OCI-LY1 (cell line): ENCODE measurements around the gene STT3B.

ENCODE experiments used
- H2AFZ ChIP-seq: fragments of 200-600 bp; sonication (generic), shearing (Covaris generic); 2 replicates; pipeline ENCODE4 v1.6.0; 2014; ENCODE audit warnings: antibody characterized with exemption, mild to moderate bottlenecking, low read length
- H3F3A ChIP-seq: fragments of 200-600 bp; sonication (generic), shearing (Covaris generic); 2 replicates; pipeline ENCODE4 v1.6.0; 2014; ENCODE audit warnings: mild to moderate bottlenecking, antibody characterized with exemption, low read length, moderate library complexity; ENCODE audit not compliant: insufficient read depth
- H3K27ac ChIP-seq: fragments of 200-600 bp; sonication (generic); 2 replicates; pipeline ENCODE4 v1.5.1; 2014; ENCODE audit warnings: low read length, mixed run types, mild to moderate bottlenecking, low read depth; ENCODE audit not compliant: poor library complexity, severe bottlenecking
- H3K27me3 ChIP-seq: fragments of 200-600 bp; sonication (generic); 2 replicates; pipeline ENCODE4 v1.6.0; 2014; ENCODE audit warnings: antibody characterized with exemption, mild to moderate bottlenecking, low read length, moderate library complexity; ENCODE audit not compliant: insufficient read depth
- H3K36me3 ChIP-seq: fragments of 200-600 bp; sonication (generic); 2 replicates; pipeline ENCODE4 v1.6.1; 2014; ENCODE audit warnings: mild to moderate bottlenecking, antibody characterized with exemption, low read length, moderate library complexity, mixed read lengths; ENCODE audit not compliant: insufficient read depth
- H3K4me1 ChIP-seq: fragments of 200-600 bp; sonication (generic); 2 replicates; pipeline ENCODE4 v1.5.1; 2014; ENCODE audit warnings: mild to moderate bottlenecking, low read length, moderate library complexity; ENCODE audit not compliant: insufficient read depth, severe bottlenecking
- H3K4me2 ChIP-seq: fragments of 200-600 bp; sonication (generic), shearing (Covaris generic); 2 replicates; pipeline ENCODE4 v1.6.1; 2014; ENCODE audit warnings: low read length
- H3K4me3 ChIP-seq: fragments of 200-600 bp; sonication (generic); 2 replicates; pipeline ENCODE4 v1.5.1; 2014; ENCODE audit warnings: low read length, low read depth, mild to moderate bottlenecking, mixed read lengths; ENCODE audit not compliant: poor library complexity, severe bottlenecking
- H3K79me2 ChIP-seq: fragments of 200-600 bp; shearing (Covaris generic); 2 replicates; pipeline ENCODE4 v1.6.1; 2016; ENCODE audit warnings: mixed run types, low read length, mixed read lengths; ENCODE audit not compliant: insufficient read depth
- H3K9ac ChIP-seq: fragments of 200-600 bp; sonication (generic), shearing (Covaris generic); 2 replicates; pipeline ENCODE4 v1.6.1; 2014; ENCODE audit warnings: mild to moderate bottlenecking, low read length, mixed read lengths
- H3K9me2 ChIP-seq: fragments of 200-600 bp; sonication (generic), shearing (Covaris generic); 2 replicates; pipeline ENCODE4 v1.6.1; 2014; ENCODE audit warnings: low read depth, mild to moderate bottlenecking, low read length, mixed read lengths
- H3K9me3 ChIP-seq: fragments of 200-600 bp; shearing (Covaris generic); 2 replicates; pipeline ENCODE4 v1.6.1; 2014; ENCODE audit warnings: low read length, mixed read lengths
- H4K20me1 ChIP-seq: fragments of 200-600 bp; sonication (generic), shearing (Covaris generic); 2 replicates; pipeline ENCODE4 v1.6.0; 2016; ENCODE audit warnings: mild to moderate bottlenecking, low read length; ENCODE audit not compliant: insufficient read depth
- EZH2 ChIP-seq: fragments of 200-600 bp; sonication (generic), shearing (Covaris generic); IDR thresholded peaks from 2 replicates; pipeline ENCODE4 v1.8.0; 2017; ENCODE audit warnings: borderline replicate concordance, mixed run types, mild to moderate bottlenecking, antibody characterized with exemption, low read length, moderate library complexity, mixed read lengths
- TF ChIP-seq, protein P1 (sequence below): fragments of 200-600 bp; sonication (generic), shearing (Covaris generic); IDR thresholded peaks from 2 replicates; pipeline ENCODE4 v1.5.1; 2017; ENCODE audit warnings: mild to moderate bottlenecking, antibody characterized with exemption, low read length, moderate library complexity, mixed read lengths

Gene STT3B

GRCh38 chr3:31659246-31659645 lies 126.5 kb downstream of the STT3B start:
- Histone ChIP-seq H3K9me3 (peaks cover 12% of the 10 kb centered on the region; the same call in 1 of the 2 replicates), H3K27ac (no peak overlapping the region), H2AFZ (no peak overlapping the region), H3K4me1 (no peaks in the 10 kb centered on the region), H3K27me3 (no peaks in the 10 kb centered on the region), H3K4me2 (no peak overlapping the region), H3K9ac (no peak overlapping the region), H4K20me1 (no peaks in the 10 kb centered on the region), H3F3A (no peaks in the 10 kb centered on the region), H3K79me2 (no peaks in the 10 kb centered on the region), H3K4me3 (no peak overlapping the region), H3K36me3 (peaks cover 95% of the 10 kb centered on the region), H3K9me2 (no peaks in the 10 kb centered on the region)
- TF ChIP-seq, protein P1, sequence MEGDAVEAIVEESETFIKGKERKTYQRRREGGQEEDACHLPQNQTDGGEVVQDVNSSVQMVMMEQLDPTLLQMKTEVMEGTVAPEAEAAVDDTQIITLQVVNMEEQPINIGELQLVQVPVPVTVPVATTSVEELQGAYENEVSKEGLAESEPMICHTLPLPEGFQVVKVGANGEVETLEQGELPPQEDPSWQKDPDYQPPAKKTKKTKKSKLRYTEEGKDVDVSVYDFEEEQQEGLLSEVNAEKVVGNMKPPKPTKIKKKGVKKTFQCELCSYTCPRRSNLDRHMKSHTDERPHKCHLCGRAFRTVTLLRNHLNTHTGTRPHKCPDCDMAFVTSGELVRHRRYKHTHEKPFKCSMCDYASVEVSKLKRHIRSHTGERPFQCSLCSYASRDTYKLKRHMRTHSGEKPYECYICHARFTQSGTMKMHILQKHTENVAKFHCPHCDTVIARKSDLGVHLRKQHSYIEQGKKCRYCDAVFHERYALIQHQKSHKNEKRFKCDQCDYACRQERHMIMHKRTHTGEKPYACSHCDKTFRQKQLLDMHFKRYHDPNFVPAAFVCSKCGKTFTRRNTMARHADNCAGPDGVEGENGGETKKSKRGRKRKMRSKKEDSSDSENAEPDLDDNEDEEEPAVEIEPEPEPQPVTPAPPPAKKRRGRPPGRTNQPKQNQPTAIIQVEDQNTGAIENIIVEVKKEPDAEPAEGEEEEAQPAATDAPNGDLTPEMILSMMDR = no peak
- no peak for TF ChIP-seq EZH2

DNA sequence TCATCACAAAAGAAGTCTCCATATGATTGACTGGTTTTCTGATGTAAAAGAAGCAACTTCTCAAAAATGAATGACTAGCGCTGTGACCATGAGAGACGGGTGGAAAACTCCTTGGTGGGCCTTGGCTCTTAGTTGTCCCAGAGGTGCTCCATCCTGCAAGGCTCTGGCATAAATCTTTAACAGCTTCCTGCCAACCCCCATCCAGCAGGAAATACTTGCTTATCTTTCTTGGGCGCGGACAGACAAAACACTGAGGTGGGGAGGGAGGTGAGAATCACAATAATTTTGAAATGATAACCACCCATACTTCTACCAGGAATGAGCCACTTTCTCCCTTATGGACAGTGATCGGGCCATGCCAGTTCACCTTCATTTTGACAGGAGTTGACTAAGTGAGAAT lies 128.6 kb downstream of the STT3B start:
- no peaks in the 10 kb centered on the region for H3K9me2 ChIP-seq
- no peaks in the 10 kb centered on the region for H3K79me2 ChIP-seq
- H4K20me1 ChIP-seq = no peaks in the 10 kb centered on the region
- no peak overlapping the region for H3K4me3 ChIP-seq
- H3K27ac ChIP-seq = no peak overlapping the region
- no peak overlapping the region for H2AFZ ChIP-seq
- peaks cover 6% of the 10 kb centered on the region; the same call in 1 of the 2 replicates for H3K9me3 ChIP-seq
- no peaks in the 10 kb centered on the region for H3K4me1 ChIP-seq
- H3K4me2 ChIP-seq = no peak overlapping the region
- no peaks in the 10 kb centered on the region for H3F3A ChIP-seq
- H3K9ac ChIP-seq = no peak overlapping the region
- TF ChIP-seq EZH2 = no peak
- TF ChIP-seq, protein P1 = no peak
- H3K27me3 ChIP-seq = no peaks in the 10 kb centered on the region
- H3K36me3 ChIP-seq = peaks cover 92% of the 10 kb centered on the region

DNA sequence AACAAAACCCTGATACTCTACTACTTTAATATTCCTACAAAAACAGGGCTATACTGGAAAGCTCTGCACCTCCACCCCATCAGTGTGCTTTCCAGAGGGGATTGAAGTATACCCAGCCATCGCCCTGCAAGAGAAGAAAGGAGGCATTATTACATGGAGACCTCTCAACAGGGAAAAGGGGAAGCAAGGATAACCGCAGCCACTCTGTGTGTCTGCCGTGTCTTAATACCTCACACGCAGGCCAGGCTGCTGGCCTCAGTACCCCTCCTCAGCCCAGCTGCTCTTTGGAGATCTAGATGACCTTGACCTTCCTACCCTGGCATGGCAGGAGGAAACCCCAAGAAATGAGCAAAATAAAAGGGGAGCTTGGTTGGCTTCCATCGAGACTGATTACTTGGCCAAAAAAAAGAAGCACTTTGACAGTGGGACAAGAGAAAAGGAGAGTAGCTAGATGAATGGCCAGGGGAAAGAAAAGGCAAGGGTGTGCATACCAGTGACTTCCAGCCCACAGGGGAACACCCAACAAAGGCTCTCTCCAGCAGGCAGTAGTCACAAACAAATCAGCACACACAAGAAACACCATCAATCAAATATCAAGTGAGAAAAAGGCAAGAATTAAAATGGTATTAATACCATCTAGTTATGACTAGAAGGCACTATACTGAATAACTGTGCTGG lies 129.4 kb downstream of the STT3B start:
- no peaks in the 10 kb centered on the region for H4K20me1 ChIP-seq
- no peaks in the 10 kb centered on the region for H3K27me3 ChIP-seq

More for the DNA sequence above, 129.4 kb downstream of the STT3B start:
- H3K79me2 ChIP-seq = no peaks in the 10 kb centered on the region
- no peaks in the 10 kb centered on the region for H3K4me1 ChIP-seq
- H2AFZ ChIP-seq = no peak overlapping the region
- H3F3A ChIP-seq = no peaks in the 10 kb centered on the region
- no peak overlapping the region for H3K4me3 ChIP-seq
- H3K9me2 ChIP-seq = no peaks in the 10 kb centered on the region
- no peak overlapping the region for H3K4me2 ChIP-seq
- TF ChIP-seq EZH2 = no peak
- TF ChIP-seq, protein P1 = no peak
- H3K9ac ChIP-seq = no peak overlapping the region
- H3K27ac ChIP-seq = no peak overlapping the region
- no peaks in the 10 kb centered on the region for H3K9me3 ChIP-seq
- peaks cover 86% of the 10 kb centered on the region for H3K36me3 ChIP-seq
